CD4-positive, alpha-beta T cell (primary cell): ENCODE data around the gene TBC1D14. TPM values are rescaled to one million over a fixed set of nuclear protein-coding genes. Genes with fewer than 3 reads are reported as not detected.

Source experiments
- ATAC-seq: fragments of 200-7000 bp; cut with Tn5 transposase; one replicate; pipeline ENCODE4 v1.10.0; 2022; ENCODE audit warnings: mild to moderate bottlenecking; ENCODE audit not compliant: poor library complexity
- CTCF ChIA-PET: fragments of 350-600 bp; sonication (Branson Sonifier 250); formaldehyde crosslinking; loops from one replicate; lab custom pipeline; 2021; ENCODE audit warnings: antibody characterized with exemption, inconsistent platforms; lab: Charles Lee
- POLR2A ChIA-PET: fragments of 350-600 bp; sonication (Branson Sonifier 250); formaldehyde crosslinking; loops from one replicate; lab custom pipeline; 2021; ENCODE audit warnings: antibody characterized with exemption, inconsistent platforms; lab: Charles Lee
- DNase-seq, 14 experiments: peaks; one replicate each; pipeline ENCODE4 v3.0.0-alpha.2; 2013 to 2020; ENCODE audit warnings: mixed read lengths in 2 of 14
- H3K27ac ChIP-seq, 2 donors: one replicate each; pipeline versions ENCODE4 v1.5.1 to v1.7.0; 2013; ENCODE audit warnings: low read length in 2 of 2, low read depth in 1 of 2, mild to moderate bottlenecking in 1 of 2
- H3K27me3 ChIP-seq, 2 experiments: 1 replicate in 1 of 2; 2 replicates in 1 of 2; pipeline versions ENCODE4 v1.6.1 to v1.7.0; 2013; ENCODE audit warnings: low read length in 2 of 2, control low read depth in 1 of 2, mild to moderate bottlenecking in 1 of 2, moderate library complexity in 1 of 2; ENCODE audit not compliant: insufficient read depth in 2 of 2, control insufficient read depth in 1 of 2
- H3K36me3 ChIP-seq: one replicate; pipeline ENCODE4 v1.6.1; 2013; ENCODE audit warnings: low read length, control low read depth; ENCODE audit not compliant: insufficient read depth
- H3K4me1 ChIP-seq: one replicate; pipeline ENCODE4 v1.6.1; 2013; ENCODE audit warnings: low read length, control low read depth; ENCODE audit not compliant: insufficient read depth
- H3K4me3 ChIP-seq: one replicate; pipeline ENCODE4 v1.5.1; 2013; ENCODE audit warnings: mild to moderate bottlenecking, low read length, moderate library complexity
- H3K9me3 ChIP-seq, 2 experiments: 1 replicate in 1 of 2; 2 replicates in 1 of 2; pipeline versions ENCODE4 v1.6.1 to v1.7.0; 2013; ENCODE audit warnings: low read length in 2 of 2, mild to moderate bottlenecking in 2 of 2, control low read depth in 1 of 2, moderate library complexity in 1 of 2; ENCODE audit not compliant: control insufficient read depth in 1 of 2, insufficient read depth in 1 of 2
- H3K27ac Mint-ChIP-seq: one replicate; pipeline ENCODE4 v1.8.0; 2020; ENCODE audit warnings: mixed read lengths
- H3K27me3 Mint-ChIP-seq: one replicate; pipeline ENCODE4 v1.8.0; 2021; ENCODE audit warnings: mixed read lengths
- H3K36me3 Mint-ChIP-seq: one replicate; pipeline ENCODE4 v1.8.0; 2021; ENCODE audit warnings: low read depth, mixed read lengths
- H3K4me1 Mint-ChIP-seq: one replicate; pipeline ENCODE4 v1.8.0; 2021; ENCODE audit warnings: low read depth, mixed read lengths
- H3K4me3 Mint-ChIP-seq: one replicate; pipeline ENCODE4 v1.8.0; 2020; ENCODE audit warnings: mild to moderate bottlenecking, mixed read lengths
- H3K9me3 Mint-ChIP-seq: one replicate; pipeline ENCODE4 v1.8.0; 2020; ENCODE audit warnings: mixed read lengths
- intact Hi-C, 2 experiments: fragments of 100-400 bp; cut with DNase I in 1 of 2; cut with micrococcal nuclease in 1 of 2; formaldehyde crosslinking; loops; one replicate each; pipeline versions ENCODE4 v1.15.1 to v1.9.0; 2023 to 2025; cut with DNase I, micrococcal nuclease
- total RNA-seq, 174 experiments: library from RNA in 2 of 174; stranded (reverse) in 2 of 174; gene quantifications; one replicate each; pipeline ENCODE4 v1.2.3 and lab custom pipeline; 2021 to 2026
- TF ChIP-seq, protein P1 (sequence below): fragments of 200-600 bp; IDR thresholded peaks from one replicate; pipeline ENCODE4 v1.8.0; 2022; ENCODE audit warnings: antibody characterized with exemption, mild to moderate bottlenecking

TBC1D14 gene
- total RNA-seq, 2 experiments from 2014 or later: 31.2 to 34.1 TPM

DNA sequence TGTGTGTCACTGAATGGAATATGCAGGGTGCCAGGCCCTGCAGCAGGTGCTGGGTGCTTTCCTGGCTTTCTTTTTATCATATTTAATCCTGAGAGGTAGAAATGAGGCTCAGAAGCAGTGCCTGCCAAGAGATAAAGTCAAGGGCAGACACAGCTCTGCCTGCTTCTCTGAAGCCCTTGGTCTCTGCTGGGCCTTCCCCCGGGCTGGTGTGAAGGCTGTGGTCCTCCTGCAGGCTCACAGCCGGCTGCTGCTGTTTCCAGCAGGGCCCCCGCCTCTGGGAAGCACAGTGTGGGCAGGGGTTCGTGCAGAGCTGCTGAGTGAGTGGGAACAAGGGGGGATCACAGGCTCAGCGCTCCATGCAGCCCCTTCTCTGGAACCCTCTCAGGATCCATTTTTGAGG, 49.6 kb downstream of the TBC1D14 start:
- ChIA-PET POLR2A (no interaction called here), CTCF (no interaction called here)
- no peak overlapping the region for H3K4me3 Mint-ChIP-seq
- no peaks in the 10 kb centered on the region for H3K27me3 Mint-ChIP-seq
- peaks cover 49% of the 10 kb centered on the region for H3K4me1 Mint-ChIP-seq
- H3K4me1 ChIP-seq: peaks cover 62% of the 10 kb centered on the region
- intact Hi-C loops: no loop called here
- H3K27ac Mint-ChIP-seq: no peak overlapping the region
- peaks cover 6% of the 10 kb centered on the region for H3K36me3 ChIP-seq
- no peaks in the 10 kb centered on the region for H3K27me3 ChIP-seq
- peaks cover 6% of the 10 kb centered on the region for H3K36me3 Mint-ChIP-seq
- H3K9me3 ChIP-seq: no peaks in the 10 kb centered on the region
- no peak overlapping the region for H3K27ac ChIP-seq
- no peaks in the 10 kb centered on the region for H3K9me3 Mint-ChIP-seq
- no peak for DNase-seq
- no peak for ATAC-seq
- TF ChIP-seq, protein P1, sequence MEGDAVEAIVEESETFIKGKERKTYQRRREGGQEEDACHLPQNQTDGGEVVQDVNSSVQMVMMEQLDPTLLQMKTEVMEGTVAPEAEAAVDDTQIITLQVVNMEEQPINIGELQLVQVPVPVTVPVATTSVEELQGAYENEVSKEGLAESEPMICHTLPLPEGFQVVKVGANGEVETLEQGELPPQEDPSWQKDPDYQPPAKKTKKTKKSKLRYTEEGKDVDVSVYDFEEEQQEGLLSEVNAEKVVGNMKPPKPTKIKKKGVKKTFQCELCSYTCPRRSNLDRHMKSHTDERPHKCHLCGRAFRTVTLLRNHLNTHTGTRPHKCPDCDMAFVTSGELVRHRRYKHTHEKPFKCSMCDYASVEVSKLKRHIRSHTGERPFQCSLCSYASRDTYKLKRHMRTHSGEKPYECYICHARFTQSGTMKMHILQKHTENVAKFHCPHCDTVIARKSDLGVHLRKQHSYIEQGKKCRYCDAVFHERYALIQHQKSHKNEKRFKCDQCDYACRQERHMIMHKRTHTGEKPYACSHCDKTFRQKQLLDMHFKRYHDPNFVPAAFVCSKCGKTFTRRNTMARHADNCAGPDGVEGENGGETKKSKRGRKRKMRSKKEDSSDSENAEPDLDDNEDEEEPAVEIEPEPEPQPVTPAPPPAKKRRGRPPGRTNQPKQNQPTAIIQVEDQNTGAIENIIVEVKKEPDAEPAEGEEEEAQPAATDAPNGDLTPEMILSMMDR: no peak
- no peak overlapping the region for H3K4me3 ChIP-seq

- Histone ChIP-seq H3K4me3 (no peak overlapping the region), H3K27ac (no peak overlapping the region), H3K27me3 (no peaks in the 10 kb centered on the region), H3K9me3 (no peaks in the 10 kb centered on the region), H3K4me1 (peaks cover 64% of the 10 kb centered on the region), H3K36me3 (peaks cover 6% of the 10 kb centered on the region)
- Mint-ChIP-seq H3K27ac (no peak overlapping the region), H3K4me1 (peaks cover 53% of the 10 kb centered on the region), H3K4me3 (no peak overlapping the region), H3K27me3 (no peaks in the 10 kb centered on the region), H3K36me3 (peaks cover 1% of the 10 kb centered on the region), H3K9me3 (no peaks in the 10 kb centered on the region)
- TF ChIP-seq, protein P1: no peak
- DNase-seq: no peak
- ChIA-PET CTCF (no interaction called here), POLR2A (no interaction called here)
- ATAC-seq: no peak
- intact Hi-C loops: no loop called here
These were observed 50.5 kb downstream of the TBC1D14 start for GRCh38 chr4:6960154-6960553.

- Mint-ChIP-seq H3K4me1 (peaks cover 55% of the 10 kb centered on the region), H3K36me3 (no peaks in the 10 kb centered on the region), H3K9me3 (no peaks in the 10 kb centered on the region), H3K27me3 (no peaks in the 10 kb centered on the region), H3K4me3 (no peak overlapping the region), H3K27ac (no peak overlapping the region)
- H3K36me3 ChIP-seq: peaks cover 6% of the 10 kb centered on the region
- H3K4me3 ChIP-seq: no peak overlapping the region
- H3K27ac ChIP-seq: no peak overlapping the region
- H3K9me3 ChIP-seq: no peaks in the 10 kb centered on the region
- POLR2A ChIA-PET: no interaction called here
- TF ChIP-seq, protein P1: no peak
- ATAC-seq: no peak
- H3K4me1 ChIP-seq: peaks cover 64% of the 10 kb centered on the region
- CTCF ChIA-PET: no interaction called here
- DNase-seq: no peak
- intact Hi-C loops: no loop called here
- no peaks in the 10 kb centered on the region for H3K27me3 ChIP-seq
These were observed 51.2 kb downstream of the TBC1D14 start for GRCh38 chr4:6960628-6961412.
